CD4-positive, alpha-beta T cell treated with Interleukin-6 at 100 ng/mL for 8 hours (primary cell): Measurements from ENCODE around the gene EBF3.

Experiments used
- DNase-seq: peaks from one replicate; pipeline ENCODE4 v3.0.0-alpha.2; 2020; ENCODE audit warnings: mixed read lengths, low spot score

The EBF3 gene

DNA sequence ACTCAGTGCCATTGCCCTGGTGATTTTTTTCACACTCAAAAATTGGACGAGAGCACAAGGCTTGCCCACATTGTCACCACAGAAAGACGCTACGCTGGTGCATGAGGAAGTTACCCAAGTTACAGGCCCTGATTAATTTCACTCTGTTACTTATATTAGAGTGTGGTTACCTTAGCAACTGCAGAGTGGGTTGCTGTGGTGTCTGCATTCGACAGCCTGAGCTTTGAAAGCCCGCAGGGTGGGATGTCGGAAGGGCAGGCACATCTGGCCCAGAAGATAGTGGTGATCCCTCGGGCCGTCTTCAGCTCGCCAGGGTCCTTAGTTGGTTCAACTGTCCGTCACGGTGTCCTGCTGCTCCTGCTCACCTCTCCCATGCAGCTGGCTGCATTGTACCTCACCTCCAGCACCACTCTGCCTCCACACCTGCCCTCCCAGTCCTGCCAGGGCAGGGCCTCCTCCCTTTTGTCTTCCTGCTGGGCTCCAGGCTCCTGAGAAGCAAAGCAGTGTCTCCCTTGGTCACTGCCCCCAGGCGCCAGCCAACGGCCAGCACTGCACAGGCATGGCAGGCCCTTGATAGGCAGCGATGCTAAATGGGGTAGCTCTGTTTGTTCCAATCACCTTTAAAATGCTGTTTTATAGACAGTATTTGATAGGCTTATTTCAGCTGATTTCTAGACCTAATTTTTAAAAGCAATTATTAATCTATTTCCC lies 167.2 kb downstream of the EBF3 start:
- DNase-seq: no peak

DNA sequence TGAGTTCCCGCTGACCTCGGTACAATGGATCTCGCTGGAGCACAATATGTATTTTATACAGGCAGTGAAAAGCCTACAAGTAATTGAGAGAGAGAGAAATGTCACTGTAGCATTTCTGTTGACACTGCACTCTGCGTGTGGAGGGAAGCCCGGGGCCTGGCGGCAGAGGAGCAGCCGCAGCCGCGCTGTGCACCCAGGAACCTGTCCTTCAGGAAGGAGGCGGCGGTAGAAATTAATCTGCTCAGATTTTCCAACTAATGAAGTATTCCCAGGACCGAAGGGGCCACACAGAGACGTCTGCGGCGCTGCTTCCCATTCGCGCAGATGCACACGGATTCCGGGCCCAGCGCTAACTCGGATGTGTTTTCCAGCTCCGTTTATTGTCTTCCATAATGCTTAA lies 170.1 kb downstream of the EBF3 start:
- no peak for DNase-seq

DNA sequence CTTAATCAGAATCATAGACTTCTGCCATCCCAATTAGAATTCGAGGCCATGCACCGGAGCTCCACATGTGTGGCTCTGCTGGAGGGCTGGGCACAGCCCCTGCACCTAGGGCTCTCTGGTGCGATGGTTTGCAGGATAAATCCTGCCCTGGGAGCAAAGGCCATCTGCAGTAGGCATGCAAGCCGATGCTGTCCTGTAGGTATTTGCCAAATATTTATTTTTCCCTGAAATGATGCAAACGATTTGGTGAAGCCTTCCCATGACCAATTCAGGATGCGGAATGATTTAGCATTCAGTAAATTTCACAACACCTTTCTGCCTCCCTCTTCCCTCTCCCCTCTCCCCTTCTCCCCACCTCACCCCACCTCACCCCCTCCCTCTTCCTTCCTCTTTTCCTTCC lies 170.6 kb downstream of the EBF3 start:
- no peak for DNase-seq

DNA sequence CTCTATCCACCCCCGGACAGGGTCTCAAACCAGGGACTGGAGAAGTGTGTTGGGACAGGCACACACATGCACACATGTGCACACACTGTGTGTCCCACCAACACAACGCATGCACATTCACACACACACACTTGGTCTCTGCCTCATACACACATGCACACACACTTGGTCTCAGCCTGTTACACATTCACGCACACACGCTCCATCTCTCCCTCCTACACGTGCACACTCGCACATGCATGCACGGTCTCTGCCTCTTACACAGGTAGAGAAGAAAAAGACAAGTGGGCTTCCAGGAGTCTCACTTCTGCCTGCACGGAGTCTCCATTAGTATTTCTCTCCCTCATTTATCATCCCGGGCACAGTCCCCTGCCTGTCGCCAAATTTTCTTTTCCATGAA lies 171.2 kb downstream of the EBF3 start:
- DNase-seq: no peak

DNA sequence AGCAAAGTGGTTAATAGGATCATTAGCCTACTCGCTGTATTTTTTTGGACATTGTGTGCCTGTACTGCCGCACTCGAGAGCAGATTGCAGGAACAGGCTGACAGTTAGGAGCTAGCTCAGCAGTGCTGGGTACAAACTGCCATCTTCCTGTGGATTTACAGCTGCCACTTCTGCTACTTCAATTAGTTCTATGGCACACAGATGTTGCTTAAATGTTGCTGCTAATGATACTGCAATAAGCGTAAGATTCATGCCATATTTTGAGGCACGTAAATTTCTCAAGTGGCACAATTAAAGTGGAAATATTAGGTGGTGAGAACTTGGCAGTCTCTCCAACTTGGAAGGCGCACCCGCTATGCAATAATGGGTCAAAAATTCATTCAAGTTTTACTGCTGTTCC lies 171.9 kb downstream of the EBF3 start:
- DNase-seq: no peak

DNA sequence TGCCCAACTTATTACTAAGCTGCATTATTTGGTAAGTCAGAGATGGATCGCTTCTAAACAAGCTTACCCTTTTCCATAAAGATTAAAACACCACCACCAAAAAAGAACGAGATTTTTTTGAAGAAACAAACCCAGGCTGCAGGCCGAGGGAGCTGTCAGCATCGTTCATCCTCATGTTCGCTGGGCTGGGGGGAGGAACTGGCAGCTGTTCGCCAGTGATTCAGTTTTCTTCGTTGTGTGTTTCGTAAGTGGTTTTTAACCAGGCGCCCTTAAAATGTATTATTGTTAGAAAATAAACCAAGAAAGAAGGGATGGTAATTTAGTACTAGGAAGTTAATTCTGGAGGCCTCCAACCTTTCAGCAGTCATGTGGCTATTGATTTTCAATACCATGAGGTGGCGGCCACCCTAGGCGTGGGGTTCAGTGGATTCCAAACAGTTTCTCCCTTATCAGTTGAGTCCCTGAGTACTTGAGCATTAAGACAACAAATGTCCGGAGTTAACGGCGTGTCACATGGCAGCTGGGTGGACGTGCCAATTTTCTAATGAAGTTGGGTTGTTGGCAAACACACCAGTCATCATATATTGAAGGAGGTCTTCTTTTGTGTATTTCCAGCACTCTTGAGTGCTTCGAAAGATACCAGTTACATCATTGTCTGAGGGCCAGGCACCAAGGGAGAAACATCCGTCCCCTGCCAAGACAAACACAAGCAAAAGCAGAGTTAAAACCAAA lies 173.2 kb downstream of the EBF3 start:
- no peak for DNase-seq

DNA sequence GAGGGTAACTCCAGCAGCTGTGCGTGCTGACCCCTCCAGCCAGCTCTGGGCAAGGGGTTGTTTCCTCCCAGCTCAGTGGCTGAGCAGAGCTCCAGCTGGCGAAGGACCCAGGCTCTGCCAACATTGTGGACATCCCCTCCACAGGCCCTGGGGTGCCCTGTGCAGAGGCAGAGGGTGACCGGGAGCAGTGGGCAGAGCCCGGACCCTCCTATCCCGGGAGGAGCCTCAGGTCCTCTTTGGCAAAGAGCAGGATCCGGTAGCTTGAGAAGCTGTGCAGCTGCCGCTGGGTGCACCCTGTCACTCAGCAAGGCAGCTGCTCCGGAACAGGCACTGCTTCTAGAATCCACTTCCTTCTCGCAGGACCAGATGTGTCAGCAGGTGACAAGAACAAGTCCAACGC lies 175.9 kb downstream of the EBF3 start:
- DNase-seq: no peak

DNA sequence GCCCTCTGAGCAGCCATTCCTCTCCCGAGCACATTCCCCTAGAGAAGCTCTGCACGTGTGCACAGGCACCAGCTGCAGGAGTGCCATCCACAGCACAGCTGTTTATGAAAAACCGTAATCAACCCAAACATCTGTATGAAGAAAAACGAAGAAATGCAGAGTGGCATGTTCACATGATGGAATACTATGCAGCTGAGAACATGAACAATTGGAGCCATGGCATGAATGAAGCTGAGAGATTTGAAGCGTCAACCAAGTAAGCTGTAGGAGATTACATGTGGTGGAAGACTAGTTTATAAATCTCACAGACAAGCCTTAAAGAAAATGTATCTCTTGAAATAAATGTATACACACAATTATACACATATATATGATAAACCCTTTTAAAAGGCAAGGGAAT lies 176.5 kb downstream of the EBF3 start:
- DNase-seq: no peak

DNA sequence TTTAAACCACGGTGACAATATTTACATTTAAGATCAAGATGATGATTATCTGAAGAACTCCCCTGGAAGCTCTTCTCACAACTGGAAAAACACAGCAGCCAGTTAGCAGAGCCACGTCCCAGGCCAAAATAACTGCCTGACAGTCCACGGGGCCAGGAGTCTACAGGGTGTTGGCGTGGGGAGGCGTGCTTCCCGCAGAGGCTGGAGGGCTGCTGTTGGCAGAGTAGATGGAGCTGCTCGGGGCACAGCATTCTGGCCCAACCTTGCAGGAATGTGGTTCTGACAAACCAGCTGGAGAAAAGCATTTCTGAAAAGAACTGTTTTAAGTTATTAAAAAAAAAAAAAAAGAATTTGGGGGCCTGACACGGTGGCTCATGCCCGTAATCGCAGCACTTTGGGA lies 177.9 kb downstream of the EBF3 start:
- no peak for DNase-seq

DNA sequence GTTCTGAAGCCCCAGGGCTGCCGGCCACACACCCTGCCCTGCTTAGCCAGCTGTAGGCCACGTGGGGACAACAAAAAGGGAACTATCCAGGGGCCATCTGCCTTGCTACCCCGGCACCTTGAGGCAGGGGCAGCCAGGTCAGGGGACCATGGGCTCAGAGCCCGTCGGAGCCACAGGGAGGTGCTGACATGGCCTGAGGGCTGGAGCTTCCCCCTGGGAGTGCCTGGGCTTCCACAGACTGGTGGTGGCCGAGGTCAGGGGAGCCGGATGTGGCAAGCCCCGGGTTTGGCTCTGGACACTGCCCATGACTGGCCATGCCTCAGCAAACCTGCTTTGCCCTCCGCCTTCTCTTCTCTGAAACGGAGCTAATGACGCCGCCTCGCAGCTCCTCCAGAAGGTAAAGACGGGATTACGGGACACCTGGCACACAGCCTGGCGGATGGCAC lies 178.5 kb downstream of the EBF3 start:
- no peak for DNase-seq
